ENCODE data around the gene TM4SF1. TPM values are rescaled to one million over a fixed set of nuclear protein-coding genes. Genes with fewer than 3 reads are reported as not detected.

Gene TM4SF1
- total and polyA plus RNA-seq, 2 donors from 2014 or later: 101 to 173 TPM

GRCh38 chr3:149383703-149384102, 6.3 kb upstream of the TM4SF1 start:
- DNase-seq: peak in 1 of 5 donors; percentile 59
- Histone ChIP-seq H3K27ac (ENCODE audit: low read depth in 2 of 2, low read length in 2 of 2) (no peak overlapping the region), H3K9ac (ENCODE audit: low read length in 3 of 3) (no peak overlapping the region), H3K36me3 (ENCODE audit: control insufficient read depth in 2 of 3, insufficient read depth in 3 of 3, low read length in 3 of 3) (no peaks in the 10 kb centered on the region), H3K4me1 (ENCODE audit: control insufficient read depth in 2 of 3, insufficient read depth in 2 of 3, low read depth in 1 of 3, low read length in 3 of 3) (peaks cover 0 to 3% (median 0%) of the 10 kb centered on the region in 3 donors), H3K4me3 (ENCODE audit: low read length in 3 of 3) (no peak overlapping the region), H3K9me3 (ENCODE audit: control insufficient read depth in 2 of 3, insufficient read depth in 1 of 3, low read length in 3 of 3) (no peaks in the 10 kb centered on the region), H3K27me3 (ENCODE audit: control insufficient read depth, insufficient read depth, low read length) (no peaks in the 10 kb centered on the region)
- intact Hi-C loops (cut with DNase I): no loop called here
- no peak for FAIRE-seq
- TF ChIP-seq, protein P1, sequence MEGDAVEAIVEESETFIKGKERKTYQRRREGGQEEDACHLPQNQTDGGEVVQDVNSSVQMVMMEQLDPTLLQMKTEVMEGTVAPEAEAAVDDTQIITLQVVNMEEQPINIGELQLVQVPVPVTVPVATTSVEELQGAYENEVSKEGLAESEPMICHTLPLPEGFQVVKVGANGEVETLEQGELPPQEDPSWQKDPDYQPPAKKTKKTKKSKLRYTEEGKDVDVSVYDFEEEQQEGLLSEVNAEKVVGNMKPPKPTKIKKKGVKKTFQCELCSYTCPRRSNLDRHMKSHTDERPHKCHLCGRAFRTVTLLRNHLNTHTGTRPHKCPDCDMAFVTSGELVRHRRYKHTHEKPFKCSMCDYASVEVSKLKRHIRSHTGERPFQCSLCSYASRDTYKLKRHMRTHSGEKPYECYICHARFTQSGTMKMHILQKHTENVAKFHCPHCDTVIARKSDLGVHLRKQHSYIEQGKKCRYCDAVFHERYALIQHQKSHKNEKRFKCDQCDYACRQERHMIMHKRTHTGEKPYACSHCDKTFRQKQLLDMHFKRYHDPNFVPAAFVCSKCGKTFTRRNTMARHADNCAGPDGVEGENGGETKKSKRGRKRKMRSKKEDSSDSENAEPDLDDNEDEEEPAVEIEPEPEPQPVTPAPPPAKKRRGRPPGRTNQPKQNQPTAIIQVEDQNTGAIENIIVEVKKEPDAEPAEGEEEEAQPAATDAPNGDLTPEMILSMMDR (IDR thresholded peaks at IDR 0.05; ENCODE audit: borderline replicate concordance, extremely low read depth, insufficient read depth): no peak

- DNase-seq (no peak), FAIRE-seq (no peak)
- H3K4me1 ChIP-seq (ENCODE audit: control insufficient read depth in 2 of 3, insufficient read depth in 2 of 3, low read depth in 1 of 3, low read length in 3 of 3): peaks cover 0 to 8% (median 0%) of the 10 kb centered on the region in 3 donors
- H3K4me3 ChIP-seq (ENCODE audit: low read length in 3 of 3): no peak overlapping the region
- TF ChIP-seq, protein P1 (IDR thresholded peaks at IDR 0.05; ENCODE audit: borderline replicate concordance, extremely low read depth, insufficient read depth): no peak
- no peaks in the 10 kb centered on the region for H3K9me3 ChIP-seq (ENCODE audit: control insufficient read depth in 2 of 3, insufficient read depth in 1 of 3, low read length in 3 of 3)
- no peak overlapping the region for H3K27ac ChIP-seq (ENCODE audit: low read depth in 2 of 2, low read length in 2 of 2)
- H3K9ac ChIP-seq (ENCODE audit: low read length in 3 of 3): no peak overlapping the region
- no peaks in the 10 kb centered on the region for H3K27me3 ChIP-seq (ENCODE audit: control insufficient read depth, insufficient read depth, low read length)
- intact Hi-C loops (cut with DNase I): no loop called here
- no peaks in the 10 kb centered on the region for H3K36me3 ChIP-seq (ENCODE audit: control insufficient read depth in 2 of 3, insufficient read depth in 3 of 3, low read length in 3 of 3)
Measured at GRCh38 chr3:149382518-149382917, 5.1 kb upstream of the TM4SF1 start.

GRCh38 chr3:149382101-149382467, 4.6 kb upstream of the TM4SF1 start:
- DNase-seq (no peak), FAIRE-seq (no peak)
- H3K27me3 ChIP-seq (ENCODE audit: control insufficient read depth, insufficient read depth, low read length): no peaks in the 10 kb centered on the region
- peaks cover 0 to 5% (median 0%) of the 10 kb centered on the region in 3 donors for H3K4me1 ChIP-seq (ENCODE audit: control insufficient read depth in 2 of 3, insufficient read depth in 2 of 3, low read depth in 1 of 3, low read length in 3 of 3)
- intact Hi-C loops (cut with DNase I): no loop called here
- TF ChIP-seq, protein P1 (IDR thresholded peaks at IDR 0.05; ENCODE audit: borderline replicate concordance, extremely low read depth, insufficient read depth): no peak
- H3K9ac ChIP-seq (ENCODE audit: low read length in 3 of 3): no peak overlapping the region
- H3K36me3 ChIP-seq (ENCODE audit: control insufficient read depth in 2 of 3, insufficient read depth in 3 of 3, low read length in 3 of 3): no peaks in the 10 kb centered on the region
- H3K27ac ChIP-seq (ENCODE audit: low read depth in 2 of 2, low read length in 2 of 2): no peak overlapping the region
- H3K4me3 ChIP-seq (ENCODE audit: low read length in 3 of 3): no peak overlapping the region
- no peaks in the 10 kb centered on the region for H3K9me3 ChIP-seq (ENCODE audit: control insufficient read depth in 2 of 3, insufficient read depth in 1 of 3, low read length in 3 of 3)
